HG03342 (cell line): Measurements from ENCODE around the gene RHBDL3.
"Not testable (repeated sequence)": the region's sequence is repeated elsewhere in the genome, so short reads cannot be mapped to it uniquely, and the experiment has no call there.

Source experiments
- ATAC-seq: cut with Tn5 transposase; IDR thresholded peaks from one replicate; pipeline ENCODE4 v1.9.1; 2021; ENCODE audit warnings: mild to moderate bottlenecking, moderate library complexity; ENCODE audit not compliant: unreplicated experiment

The RHBDL3 gene

DNA sequence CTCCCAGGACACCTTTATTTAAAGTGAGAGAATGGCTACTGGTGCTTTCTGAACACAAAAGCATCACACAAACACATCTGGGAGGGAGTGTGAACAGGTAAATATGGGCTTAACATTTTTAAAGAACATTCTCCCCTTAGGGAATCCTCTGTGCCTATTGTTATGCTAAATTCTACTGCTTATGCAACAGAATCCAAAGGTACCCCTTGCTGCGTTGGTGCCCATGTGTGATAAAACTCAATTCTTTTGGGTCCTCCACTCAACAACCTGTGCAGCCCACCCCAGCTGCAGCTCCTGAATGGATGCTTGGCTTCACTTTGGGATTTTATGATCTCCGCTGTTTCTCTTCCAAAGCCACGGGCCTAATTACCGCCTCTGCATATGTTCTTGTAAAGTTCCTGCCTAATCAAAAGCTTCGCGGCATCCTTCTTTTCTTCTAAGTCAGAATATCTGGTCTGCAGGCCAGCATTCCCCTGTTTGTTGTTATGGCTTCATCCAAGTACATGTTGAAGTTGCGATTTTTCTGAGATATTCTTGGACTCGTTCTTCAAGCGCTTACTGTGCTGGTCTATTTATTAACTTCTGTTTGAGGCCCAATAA, 23.9 kb downstream of the RHBDL3 start:
- no peak for ATAC-seq

DNA sequence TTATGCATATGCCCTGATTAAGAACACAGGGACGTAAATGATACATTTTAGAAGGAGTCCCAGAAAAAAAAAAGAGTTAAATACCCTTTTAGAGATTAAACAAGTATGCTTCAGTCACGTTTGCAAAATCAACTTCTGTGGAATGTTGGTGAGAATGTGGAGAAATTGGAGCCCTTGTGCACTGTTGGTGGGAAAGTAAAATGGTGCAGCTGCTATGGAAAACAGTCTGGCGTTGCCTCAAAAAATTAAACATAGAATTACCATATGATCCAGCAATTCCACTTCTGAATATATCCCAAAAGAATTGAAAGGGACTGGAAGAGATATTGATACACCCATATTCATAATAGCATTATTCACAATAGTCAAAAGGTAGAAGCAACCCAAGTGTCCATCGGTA, 26.5 kb downstream of the RHBDL3 start:
- no peak for ATAC-seq

DNA sequence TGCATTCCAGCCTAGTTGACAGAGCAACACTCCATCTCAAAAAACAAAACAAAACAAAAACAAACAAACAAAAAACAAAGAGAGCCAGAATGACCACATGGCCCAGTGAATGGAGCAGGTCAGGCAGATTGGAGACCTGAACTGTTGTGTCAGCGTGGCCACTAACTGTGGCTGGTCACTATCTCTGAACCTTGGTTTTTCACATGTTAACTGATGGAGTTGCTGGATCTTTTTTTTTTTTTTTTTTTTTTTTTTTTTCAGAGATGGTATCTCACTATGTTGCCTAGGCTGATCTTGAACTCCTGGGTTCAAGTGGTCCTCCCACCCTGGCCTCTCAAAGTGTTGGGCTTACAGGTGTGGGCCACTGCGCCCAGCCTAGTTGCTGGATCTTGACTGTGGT, 31.8 kb downstream of the RHBDL3 start:
- no peak for ATAC-seq

DNA sequence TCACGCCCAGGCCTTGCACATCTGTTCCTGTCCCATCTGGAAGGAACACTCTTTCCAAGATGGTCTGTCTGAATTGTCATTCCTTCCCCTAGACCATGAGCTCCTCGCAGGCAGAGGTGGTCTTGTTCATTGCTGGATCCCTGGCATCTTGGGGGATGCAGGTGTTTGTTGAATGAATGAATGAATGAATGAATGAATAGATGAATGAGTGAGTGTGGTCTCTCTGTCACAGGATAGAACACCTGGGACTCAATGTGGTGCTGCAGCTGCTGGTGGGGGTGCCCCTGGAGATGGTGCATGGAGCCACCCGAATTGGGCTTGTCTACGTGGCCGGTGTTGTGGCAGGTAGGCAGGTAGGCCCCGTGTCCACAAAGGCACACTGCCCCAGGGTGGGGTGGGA, 32.2 kb downstream of the RHBDL3 start:
- no peak for ATAC-seq

DNA sequence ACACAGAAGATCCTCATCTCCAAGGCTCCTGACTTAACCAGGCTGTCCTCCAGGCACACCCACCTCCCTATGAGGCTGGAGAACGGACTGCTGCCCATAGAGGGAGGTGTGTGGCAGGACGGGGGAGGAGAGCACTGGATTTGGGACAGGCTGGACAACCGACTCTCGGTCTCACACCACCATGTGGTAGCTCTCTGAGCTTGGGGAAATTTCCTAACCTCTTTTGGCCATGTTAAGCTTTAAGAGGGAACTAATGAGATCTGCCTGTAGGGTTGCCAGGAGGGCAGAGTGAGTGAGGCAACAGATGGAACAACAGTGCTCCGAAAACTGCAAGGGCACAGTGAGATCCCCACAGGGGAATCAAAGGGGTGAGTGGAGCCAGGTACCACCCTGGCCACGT, 32.7 kb downstream of the RHBDL3 start:
- ATAC-seq, result no peak

DNA sequence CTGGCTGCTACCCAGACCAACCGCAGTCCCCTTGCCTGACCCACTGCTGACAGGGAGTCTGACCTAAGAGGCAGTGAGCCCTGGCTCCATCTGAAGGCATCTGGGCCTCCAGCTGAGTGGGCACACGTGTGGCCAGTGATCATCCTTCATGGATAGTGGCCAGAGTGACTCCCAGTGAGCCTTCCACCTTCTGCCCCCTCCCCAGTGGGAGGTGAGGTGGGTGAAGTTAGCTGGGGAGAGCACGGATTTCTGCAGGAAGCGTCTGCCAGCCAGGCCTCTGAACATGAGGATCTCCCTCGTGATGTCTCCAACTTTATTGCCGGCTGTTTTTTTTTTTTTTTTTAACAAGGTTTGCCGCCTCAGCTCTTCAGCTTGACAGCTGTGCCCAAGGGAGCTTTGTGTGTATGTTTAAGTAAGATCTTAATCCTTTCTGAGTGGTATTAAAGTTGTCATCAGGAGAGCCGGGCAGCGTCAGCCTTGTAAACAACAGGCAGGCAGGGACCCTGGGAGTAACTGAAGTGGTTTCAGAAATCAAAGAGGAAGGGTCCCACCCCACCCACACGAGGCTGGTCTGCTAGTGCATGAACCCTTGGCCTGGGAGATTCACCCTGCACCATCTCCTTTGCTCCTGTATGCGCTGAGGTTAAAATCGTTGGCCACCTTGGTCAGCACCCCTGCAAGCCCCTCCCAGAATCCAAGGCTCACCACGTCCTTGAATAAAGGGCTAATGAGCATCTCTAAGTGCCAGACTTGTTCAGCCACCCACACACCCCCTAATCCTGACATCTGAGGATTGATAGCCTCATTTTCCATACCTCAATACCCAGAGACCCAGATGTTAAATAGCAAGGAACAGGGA, 33.3 kb downstream of the RHBDL3 start:
- ATAC-seq, result no peak

DNA sequence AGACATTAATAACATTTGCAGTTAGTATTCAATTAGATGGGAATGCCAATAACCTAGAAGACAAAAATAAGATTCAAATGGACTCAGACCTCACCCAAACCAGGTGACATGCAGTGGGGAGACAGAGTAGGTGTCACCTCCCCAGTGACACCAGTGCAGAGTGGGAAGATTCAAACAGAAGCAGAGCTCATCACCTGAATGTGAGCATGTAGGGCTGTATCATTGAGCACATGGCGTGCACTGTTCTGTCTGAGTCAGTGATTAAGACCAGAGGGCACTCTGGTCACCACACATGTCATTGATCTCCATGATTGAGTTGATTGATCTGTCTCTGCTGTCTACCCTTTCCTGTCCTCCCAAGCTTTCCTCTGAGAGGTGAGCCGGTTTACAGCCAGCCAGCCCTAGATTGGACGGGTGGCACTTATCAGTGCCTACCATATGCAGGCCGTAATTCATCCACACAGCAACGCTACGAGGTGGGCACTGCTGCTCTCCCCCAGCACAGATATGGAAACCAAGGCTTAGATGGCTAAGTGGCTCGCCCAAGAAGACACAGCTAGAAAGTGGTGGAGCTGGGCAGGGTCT, 34.0 kb downstream of the RHBDL3 start:
- no peak for ATAC-seq

DNA sequence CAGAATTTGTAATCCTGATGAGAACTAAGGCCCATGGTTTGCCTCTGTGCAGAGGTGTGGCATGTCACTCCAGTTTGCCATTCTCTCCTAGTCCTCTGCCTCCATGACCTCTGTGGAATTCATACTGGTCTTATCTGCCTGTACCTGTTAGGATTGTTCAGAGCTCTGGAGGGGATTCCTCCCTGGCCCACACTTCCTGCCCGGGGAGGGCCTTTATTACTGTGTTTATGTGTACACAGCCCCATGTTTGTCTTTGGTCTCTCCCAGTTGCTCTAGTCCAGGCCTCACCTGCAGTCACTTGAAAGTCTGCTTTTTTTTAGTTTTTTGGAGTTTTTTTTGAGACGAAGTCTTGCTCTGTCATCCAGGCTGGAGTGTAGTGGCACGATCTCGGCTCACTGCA, 36.4 kb downstream of the RHBDL3 start:
- no peak for ATAC-seq

DNA sequence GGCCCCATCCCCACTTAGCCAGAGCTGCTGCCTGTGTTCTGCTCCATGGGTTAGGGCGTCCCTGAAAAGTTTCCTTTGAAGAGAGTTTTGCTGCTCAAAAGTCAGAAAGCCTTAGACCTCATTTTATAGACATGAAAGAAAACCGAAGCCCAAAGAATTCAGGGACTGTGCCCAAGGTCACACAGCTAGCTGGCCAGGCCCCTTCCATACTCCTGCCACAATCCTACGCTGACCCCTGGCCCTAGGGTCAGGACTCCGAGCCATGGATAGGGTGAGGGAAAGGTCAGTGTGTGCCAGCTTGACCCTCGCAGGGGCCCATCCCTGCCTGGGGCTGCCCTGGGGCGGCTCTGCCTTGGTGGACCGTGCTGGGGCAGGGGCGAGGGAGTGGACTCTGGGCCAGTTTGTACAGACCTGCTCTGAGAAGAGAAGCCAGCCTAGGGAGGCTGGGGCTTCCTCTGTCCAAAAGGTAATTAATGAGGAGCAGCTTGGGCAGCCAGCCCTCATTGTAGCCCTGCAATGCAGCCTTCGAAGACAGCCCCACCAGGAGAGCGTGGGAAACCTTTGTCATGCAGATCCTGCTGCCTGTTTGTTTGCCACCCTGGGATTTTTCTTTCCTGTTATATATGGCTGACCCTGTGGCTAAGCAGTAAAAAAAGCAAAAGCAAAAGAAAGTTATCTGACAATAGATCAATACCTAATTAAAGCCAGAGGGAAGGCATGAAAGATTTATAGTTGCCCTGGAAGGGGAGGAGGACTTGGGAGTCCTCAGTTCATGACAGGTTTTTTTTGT, 37.4 kb downstream of the RHBDL3 start:
- no peak for ATAC-seq

DNA sequence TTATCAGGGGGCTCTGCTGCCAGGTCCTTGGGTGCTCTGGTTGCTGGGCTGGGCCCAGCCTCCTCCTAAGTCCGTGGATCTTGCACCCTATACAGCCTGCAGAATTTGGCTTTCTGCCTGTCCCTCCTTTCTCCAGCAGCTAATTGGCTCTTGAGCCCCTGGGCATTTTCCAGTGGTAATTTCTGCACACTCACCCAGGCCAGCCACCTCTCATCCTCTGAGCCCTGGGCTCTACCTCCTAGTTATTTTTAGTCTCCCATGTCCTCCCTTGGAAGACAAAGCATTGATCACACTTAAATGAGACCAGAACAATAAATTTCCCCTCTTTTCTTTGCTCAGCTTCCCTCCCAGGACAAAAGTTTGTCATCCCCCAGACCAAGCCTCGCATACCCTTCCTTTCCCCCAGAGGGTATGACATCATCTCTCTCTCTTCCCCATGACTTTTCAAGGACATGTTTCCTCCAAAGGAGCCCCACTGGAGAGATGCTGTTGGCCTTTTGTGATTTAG, 38.2 kb downstream of the RHBDL3 start:
- no peak for ATAC-seq

DNA sequence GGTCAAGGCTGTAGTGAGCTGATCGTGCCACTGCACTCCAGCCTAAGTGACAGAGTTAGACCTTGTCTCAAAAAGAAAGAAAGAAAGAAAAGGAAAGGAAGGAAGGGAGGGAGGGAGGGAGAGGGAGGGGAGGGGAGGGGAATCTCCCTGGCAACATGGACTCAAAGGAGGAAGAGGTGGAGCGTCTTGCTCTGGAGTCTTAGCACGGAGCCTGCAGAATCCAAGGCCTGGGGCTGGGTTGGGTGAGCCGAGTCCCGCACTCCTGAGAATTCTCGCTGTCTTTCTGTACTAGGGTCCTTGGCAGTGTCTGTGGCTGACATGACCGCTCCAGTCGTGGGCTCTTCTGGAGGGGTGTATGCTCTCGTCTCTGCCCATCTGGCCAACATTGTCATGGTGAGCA, 39.4 kb downstream of the RHBDL3 start:
- ATAC-seq, result no peak

DNA sequence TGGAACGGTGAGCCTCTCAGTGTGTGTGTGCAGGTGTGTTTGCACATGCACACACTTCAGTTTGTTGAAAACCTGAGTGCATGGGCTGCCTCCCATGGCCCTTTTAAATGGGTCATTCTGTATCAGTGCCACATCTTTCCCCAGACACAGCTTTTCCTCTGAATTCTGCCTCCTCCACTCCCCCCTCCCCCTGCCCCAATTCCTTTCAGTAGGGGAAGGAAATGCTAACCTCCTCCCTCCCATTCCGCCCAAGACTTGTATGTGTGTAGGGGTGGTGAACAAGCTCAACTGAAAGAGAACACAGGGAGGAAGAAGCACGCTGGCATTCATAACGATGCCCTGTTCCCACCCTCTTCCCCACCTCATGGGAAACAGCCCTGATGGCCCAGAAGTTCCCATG, 42.0 kb downstream of the RHBDL3 start:
- ATAC-seq, result no peak

DNA sequence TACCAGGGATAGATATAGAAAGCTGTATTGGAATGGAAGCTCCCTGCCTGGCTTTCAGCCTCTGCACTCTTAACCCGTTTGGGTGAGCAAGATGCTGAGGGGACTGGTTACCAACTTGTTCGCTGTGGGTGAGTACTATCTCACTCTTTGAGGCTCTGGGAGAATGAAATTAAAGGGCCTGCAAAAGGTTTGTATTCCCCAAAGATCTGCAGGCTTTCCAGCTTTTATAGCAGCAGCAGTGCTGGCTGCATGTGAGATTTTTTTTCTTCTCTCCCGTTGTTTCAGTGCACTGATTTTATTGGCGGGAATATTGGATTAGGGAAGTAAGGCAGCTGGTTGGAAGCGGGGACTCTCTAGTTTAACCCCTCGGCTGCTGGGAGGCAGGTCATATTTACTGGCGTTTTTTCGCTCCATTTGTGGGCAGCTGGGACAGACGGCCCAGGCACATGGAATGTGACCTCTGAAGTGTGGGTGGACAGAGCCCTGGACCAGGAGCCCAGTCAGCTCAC, 45.5 kb downstream of the RHBDL3 start:
- ATAC-seq, result no peak

DNA sequence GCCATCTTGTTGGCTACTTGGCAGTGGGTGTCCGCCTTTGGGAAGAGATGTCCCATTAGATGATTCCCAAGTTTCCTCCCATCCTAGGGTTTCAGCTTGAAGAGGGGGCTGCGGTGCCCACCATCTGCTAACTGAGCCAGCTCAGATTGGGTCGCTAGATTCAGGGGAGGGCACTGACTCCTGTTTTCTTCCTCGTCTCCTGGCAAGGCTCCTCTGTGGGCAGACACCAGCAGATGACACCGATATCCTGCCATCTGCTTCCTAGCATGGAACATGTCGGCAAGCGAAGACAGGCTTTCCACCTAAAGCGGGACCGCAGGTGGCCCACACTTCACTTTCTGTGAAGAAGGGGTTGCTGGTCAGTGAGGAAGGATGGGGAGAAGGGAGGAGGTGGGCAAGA, 49.0 kb downstream of the RHBDL3 start:
- no peak for ATAC-seq

DNA sequence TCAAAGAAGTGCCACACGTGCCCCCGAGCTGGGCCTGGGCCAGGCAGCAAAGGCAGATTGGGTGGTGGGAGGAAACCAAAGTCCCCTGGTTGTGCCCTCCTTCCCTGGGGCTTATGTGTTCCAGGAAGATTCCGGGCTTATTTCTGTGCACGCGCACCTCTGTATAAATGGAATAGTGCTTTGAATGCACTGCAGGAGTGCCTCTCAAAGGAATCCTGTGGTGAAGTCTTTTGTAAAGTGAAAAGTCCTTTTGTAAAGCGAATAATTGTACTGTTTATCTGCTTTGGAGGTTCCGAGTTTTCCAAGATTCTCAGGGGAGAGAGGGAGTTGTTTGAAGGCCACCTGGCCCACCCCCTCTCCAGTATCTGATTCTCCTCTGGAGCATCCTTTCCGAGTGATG, 49.5 kb downstream of the RHBDL3 start:
- no peak for ATAC-seq

DNA sequence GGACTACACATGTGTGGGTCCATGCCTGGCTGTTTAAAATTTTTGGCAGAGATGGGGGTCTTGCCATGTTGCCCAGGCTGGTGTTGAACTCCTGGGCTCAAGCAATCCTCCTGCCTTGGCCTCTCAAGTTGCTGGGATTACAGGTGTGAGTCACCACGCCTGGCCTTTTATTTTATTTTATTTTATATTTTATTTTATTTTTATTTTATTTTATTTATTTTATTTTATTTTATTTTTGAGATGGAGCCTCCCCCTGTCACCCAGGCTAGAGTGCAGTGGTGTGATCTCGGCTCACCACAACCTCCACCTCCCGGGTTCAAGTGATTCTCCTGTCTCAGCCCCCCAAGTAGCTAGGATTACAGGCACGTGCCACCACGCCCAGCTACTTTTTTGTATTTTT, 51.0 kb downstream of the RHBDL3 start:
- not testable (repeated sequence) for ATAC-seq

DNA sequence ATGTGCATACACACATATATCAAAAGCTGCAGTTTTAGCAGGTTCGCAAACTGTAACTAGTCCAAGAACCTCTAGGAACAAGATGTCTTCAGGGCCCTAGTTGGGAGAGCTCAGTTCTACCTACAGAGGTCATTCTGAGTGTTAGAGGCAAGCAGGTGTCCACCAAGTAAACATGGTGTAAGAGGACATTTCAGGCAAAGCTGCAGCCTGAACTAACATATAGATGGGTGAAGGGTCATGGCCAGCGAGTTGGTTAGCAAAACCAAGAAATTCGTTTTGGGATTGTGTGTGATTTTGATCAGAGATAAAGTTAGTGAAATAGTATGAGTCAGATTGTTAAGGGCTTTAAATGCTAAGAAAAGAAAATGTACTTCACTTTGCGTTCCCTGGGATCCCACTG, 51.7 kb downstream of the RHBDL3 start:
- ATAC-seq, result no peak

DNA sequence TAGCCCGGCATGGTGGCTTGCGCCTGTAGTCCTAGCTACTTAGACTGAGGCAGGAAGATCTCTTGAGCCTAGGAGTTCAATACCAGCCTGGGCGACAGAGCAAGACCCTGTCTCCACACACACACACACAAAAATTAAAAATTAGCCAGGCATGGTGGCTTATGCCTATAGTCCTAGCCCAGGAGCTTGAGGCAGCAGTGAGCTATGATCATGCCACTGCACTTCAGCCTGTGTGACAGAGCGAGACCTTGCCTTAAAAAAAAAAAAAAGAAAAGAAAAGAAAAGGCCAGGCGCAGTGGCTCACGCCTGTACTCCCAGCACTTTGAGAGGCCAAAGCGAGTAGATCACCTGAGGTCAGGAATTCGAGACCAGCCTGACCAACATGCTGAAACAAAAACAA, 52.4 kb downstream of the RHBDL3 start:
- ATAC-seq, result no peak

DNA sequence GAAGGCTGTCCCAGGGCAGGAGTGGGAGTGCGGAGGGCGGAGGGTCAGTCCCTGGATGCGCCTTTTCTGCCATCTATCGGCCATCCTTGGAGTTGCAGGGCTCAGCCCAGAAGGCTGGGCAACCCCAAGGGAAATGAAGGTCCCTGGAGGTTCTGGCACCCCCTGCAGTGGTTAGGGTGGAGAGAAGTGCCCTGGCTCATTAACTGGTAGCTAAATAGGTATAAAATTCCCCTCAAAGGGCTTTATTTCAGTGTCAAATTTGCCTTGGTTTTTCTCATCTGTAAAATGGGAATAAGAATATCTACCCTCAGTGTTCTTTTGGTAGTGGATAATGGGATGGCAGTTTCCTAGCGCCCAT, 53.9 kb downstream of the RHBDL3 start:
- no peak for ATAC-seq

DNA sequence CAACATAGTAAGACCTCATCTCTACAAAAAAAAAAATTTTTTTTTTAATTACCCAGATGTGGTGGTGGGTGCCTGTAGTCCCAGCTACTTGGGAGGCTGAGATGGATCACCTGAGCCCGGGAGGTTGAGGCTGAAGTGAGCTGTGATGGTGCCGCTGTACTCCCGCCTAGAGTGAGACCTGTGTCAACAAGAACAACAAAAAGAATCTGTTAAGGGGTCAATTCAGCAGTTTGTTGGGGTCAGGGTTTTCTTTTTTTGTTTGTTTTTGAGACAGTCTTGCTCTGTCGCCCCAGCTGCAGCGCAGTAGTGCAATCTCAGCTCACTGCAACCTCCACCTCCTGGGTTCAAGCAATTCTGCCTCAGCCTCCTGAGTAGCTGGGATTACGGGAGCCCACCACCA, 54.4 kb downstream of the RHBDL3 start:
- not testable (repeated sequence) for ATAC-seq

DNA sequence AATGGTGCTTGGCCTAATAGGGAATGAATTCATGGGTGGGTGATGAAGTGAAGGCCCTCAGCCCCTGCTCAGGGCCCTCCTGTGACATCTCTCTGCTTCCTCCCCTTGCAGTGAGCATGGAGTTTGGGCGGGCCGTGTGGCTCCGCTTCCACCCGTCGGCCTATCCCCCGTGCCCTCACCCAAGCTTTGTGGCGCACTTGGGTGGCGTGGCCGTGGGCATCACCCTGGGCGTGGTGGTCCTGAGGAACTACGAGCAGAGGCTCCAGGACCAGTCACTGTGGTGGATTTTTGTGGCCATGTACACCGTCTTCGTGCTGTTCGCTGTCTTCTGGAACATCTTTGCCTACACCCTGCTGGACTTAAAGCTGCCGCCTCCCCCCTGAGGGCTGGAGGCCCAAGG, 55.2 kb downstream of the RHBDL3 start:
- no peak for ATAC-seq
